ENCODE measurements around the gene NUDT8. TPM values are rescaled to one million over a fixed set of nuclear protein-coding genes. Genes with fewer than 3 reads are reported as not detected.

Gene NUDT8
- total and polyA plus RNA-seq, 2 of the 8 experiments (the other 6 are each of a cell fraction or from before 2014, with no cell fraction given) = 7.2 to 8.3 TPM

DNA sequence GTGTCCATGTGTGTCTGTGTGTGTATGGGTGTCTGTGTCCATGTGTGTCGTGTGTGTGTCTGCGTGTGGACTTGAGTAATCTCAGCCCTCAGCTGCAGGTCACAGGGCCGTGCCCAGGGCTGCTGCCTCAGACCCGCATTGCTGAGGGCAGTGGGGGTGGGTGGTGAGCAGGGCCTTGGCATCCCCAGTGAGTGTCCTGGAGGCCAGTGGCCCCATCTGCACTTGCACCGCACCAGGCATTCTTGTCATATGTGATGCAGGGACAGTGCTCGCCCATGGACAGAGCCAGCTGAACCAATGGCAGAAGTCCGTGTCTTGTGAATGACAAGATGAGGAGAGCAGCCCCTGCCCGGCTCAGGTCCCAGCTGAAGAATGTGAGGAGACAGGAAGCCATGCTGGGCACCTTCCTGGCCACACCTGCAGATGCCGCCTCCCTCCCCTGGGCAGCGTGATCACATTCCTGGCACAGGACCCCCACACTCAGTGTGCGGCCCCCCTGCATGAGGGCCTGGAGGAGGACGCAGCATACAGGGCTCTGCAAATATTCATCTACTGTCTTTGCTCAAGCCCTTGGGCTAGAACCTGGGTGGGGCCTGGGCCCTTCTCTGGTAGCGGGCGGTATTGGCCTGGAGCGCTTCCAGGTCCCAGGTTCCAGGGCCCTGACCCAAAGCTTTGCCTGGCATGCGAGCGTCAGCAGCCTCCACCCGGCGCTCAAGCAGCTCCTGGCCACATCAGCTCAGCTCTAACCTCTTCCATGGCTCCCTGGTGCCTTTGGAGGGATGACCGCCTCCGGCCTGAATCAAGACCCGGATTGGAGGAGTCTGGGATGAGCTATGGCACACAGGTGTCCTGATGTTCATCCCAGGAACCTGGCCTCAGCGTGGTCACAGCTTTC, 40.8 kb upstream of the NUDT8 start:
- WGBS, 2 experiments (ENCODE audit: extremely low coverage in 1 of 2, insufficient coverage in 1 of 2, insufficient read length in 1 of 2, insufficient replicate concordance in 2 of 2, low coverage in 1 of 2, low lambda C conversion rate in 2 of 2, missing lambda C conversion rate in 1 of 2) = 83% methylated on average over 21 of the region's 23 CpGs; no CpG with 5 or more reads in 1 of the 2 experiments
- Histone ChIP-seq H4K91ac (replicated peaks; ENCODE audit: insufficient read length, low read length) (no peak overlapping the region), H4K20me1 (replicated peaks in 1 of 2; ENCODE audit: control insufficient read depth in 1 of 2, insufficient read depth in 2 of 2, low read length in 2 of 2) (peaks cover 0 to 2% of the 10 kb centered on the region in 2 experiments), H2BK15ac (ENCODE audit: low read length) (no peak overlapping the region; the same call in 1 of the 2 replicates), H3K56ac (replicated peaks; ENCODE audit: insufficient read length, low read depth, low read length) (no peak overlapping the region), H4K5ac (ENCODE audit: insufficient read length, low read depth, low read length) (no peak overlapping the region), H3K27me3 (replicated peaks in 1 of 4; ENCODE audit: control insufficient read depth in 3 of 4, extremely low read depth in 1 of 4, insufficient read depth in 3 of 4, low read length in 3 of 4) (no peaks in the 10 kb centered on the region), H2BK120ac (replicated peaks; ENCODE audit: low read depth, low read length) (no peak overlapping the region), H3K79me2 (ENCODE audit: control insufficient read depth in 1 of 2, insufficient read depth in 2 of 2, low read length in 2 of 2) (no peaks in the 10 kb centered on the region), H2AK5ac (ENCODE audit: low read depth, low read length) (no peak overlapping the region), H3K4ac (replicated peaks; ENCODE audit: insufficient read length, low read depth, low read length) (no peak overlapping the region), H3K9me3 (ENCODE audit: insufficient read depth in 2 of 2, low read depth in 1 of 2, low read length in 1 of 2) (no peaks in the 10 kb centered on the region), H3K4me2 (ENCODE audit: insufficient read depth in 1 of 2, low read depth in 2 of 2, low read length in 2 of 2) (no peak overlapping the region), H2AFZ (ENCODE audit: low read length) (no peak overlapping the region), H3K36me3 (ENCODE audit: control insufficient read depth in 2 of 4, insufficient read depth in 4 of 4, low read length in 3 of 4) (no peaks in the 10 kb centered on the region), H2BK5ac (ENCODE audit: low read depth, low read length) (no peak overlapping the region), H3K23me2 (ENCODE audit: low read depth, low read length) (peaks cover 14% of the 10 kb centered on the region; the same call in 1 of the 2 replicates), H2BK12ac (ENCODE audit: low read depth, low read length) (no peak overlapping the region), H3K18ac (ENCODE audit: extremely low read depth, low read length) (no peak overlapping the region), H3K4me3 (ENCODE audit: extremely low read depth in 1 of 4, insufficient read depth in 2 of 4, low read depth in 3 of 4, low read length in 4 of 4) (no peak overlapping the region), H3K79me1 (ENCODE audit: low read depth, low read length) (no peaks in the 10 kb centered on the region), H2BK20ac (ENCODE audit: low read length) (no peak overlapping the region), H4K8ac (ENCODE audit: extremely low read depth, insufficient read depth, low read length) (no peak overlapping the region; the same call in 1 of the 2 replicates), H3K14ac (ENCODE audit: insufficient read length) (no peak overlapping the region), H3K4me1 (replicated peaks in 1 of 4; ENCODE audit: control insufficient read depth in 3 of 4, insufficient read depth in 4 of 4, low read length in 3 of 4) (peaks cover 0 to 5% (median 0%) of the 10 kb centered on the region in 4 experiments; a peak in 3 of 7 replicates), H3K23ac (ENCODE audit: insufficient read length) (no peak overlapping the region), H3K9ac (replicated peaks in 1 of 4; ENCODE audit: extremely low read depth in 1 of 4, low read depth in 3 of 4, low read length in 3 of 4) (no peak overlapping the region), H3K27ac (ENCODE audit: low read depth, low read length) (no peak overlapping the region)
- FAIRE-seq = no peak
- CTCF ChIA-PET (ENCODE audit: partially characterized antibody) = interaction anchor here (0.6 to 3.3 kb wide), 8 partner anchors 8 to 63 kb away, joined by 3 to 12 read pairs (median 3); partner anchors contain the start of gene NUDT8
- POLR2A ChIA-PET (ENCODE audit: partially characterized antibody) = no interaction called here
- TF ChIP-seq RNF2 (IDR thresholded peaks at IDR 0.05; ENCODE audit: borderline replicate concordance, low read depth, low read length, missing control alignments, poor library complexity, severe bottlenecking) = no peak
- no peak for TF ChIP-seq ASH2L (IDR thresholded peaks at IDR 0.05; ENCODE audit: low read length)
- TF ChIP-seq NRF1 (IDR thresholded peaks at IDR 0.05; ENCODE audit: low read depth, low read length) = no peak
- no peak for TF ChIP-seq POLR2AphosphoS5 (IDR thresholded peaks at IDR 0.05; ENCODE audit: low read depth, low read length)
- no peak for TF ChIP-seq EZH2 (IDR thresholded peaks at IDR 0.05; ENCODE audit: low read depth, low read length, severe bottlenecking)
- no peak for TF ChIP-seq TBP (IDR thresholded peaks at IDR 0.05; ENCODE audit: low read depth, low read length)
- no peak for TF ChIP-seq CBX5 (IDR thresholded peaks at IDR 0.05; ENCODE audit: low read depth, low read length)
- TF ChIP-seq TAF1 (IDR thresholded peaks at IDR 0.05; ENCODE audit: low read depth, low read length) = no peak
- no peak for TF ChIP-seq GABPA (IDR thresholded peaks at IDR 0.05; ENCODE audit: borderline replicate concordance, insufficient read depth, low read length)
- DNase-seq (ENCODE audit: low read depth in 1 of 2, low spot score in 2 of 2) = no peak
